GM12878 (cell line): ENCODE data around the gene MAGI2. TPM values are rescaled to one million over a fixed set of nuclear protein-coding genes. Genes with fewer than 3 reads are reported as not detected.

Source experiments
- ATAC-seq: fragments of 200-7000 bp; cut with Tn5 transposase; 3 replicates; pipeline ENCODE4 v1.9.1; 2020; ENCODE audit warnings: mild to moderate bottlenecking, moderate library complexity
- BruUV-seq: library from RNA; stranded (reverse); fragments of 400-500 nt; replicated peaks from 2 replicates; lab custom pipeline; 2021; lab: Mats Ljungman, UMichigan
- CTCF ChIA-PET: fragments of 300-600 bp; sonication (Branson Sonifier 250); formaldehyde crosslinking; extraction: SDS; loops from one replicate; lab custom pipeline; 2021; ENCODE audit warnings: inconsistent platforms; lab: Yijun Ruan, JAX
- POLR2A ChIA-PET: fragments of 350-600 bp; formaldehyde crosslinking; extraction: SDS; loops from one replicate; lab custom pipeline; 2021; ENCODE audit warnings: inconsistent platforms; lab: Charles Lee
- RAD21 ChIA-PET: fragments of 300-600 bp; sonication (Branson Sonifier 250); formaldehyde crosslinking; loops from one replicate; lab custom pipeline; 2023; ENCODE audit warnings: antibody characterized with exemption; ENCODE audit not compliant: unreplicated experiment; lab: Charles Lee
- SMC1A ChIA-PET: fragments of 300-600 bp; sonication (Branson Sonifier 250); formaldehyde crosslinking; loops from one replicate; lab custom pipeline; 2023; ENCODE audit not compliant: unreplicated experiment, uncharacterized antibody; lab: Charles Lee
- DNase-seq: peaks from one replicate; pipeline ENCODE4 v3.0.0-alpha.2; 2011; ENCODE audit warnings: low read depth, low spot score
- FAIRE-seq: peaks from 3 replicates; lab custom pipeline; 2011; peaks lifted over from hg19 to GRCh38; lab: Jason Lieb, UNC
- H2AFZ ChIP-seq: 2 replicates; pipeline ENCODE4 v1.6.0; 2011; ENCODE audit warnings: low read depth, low read length, control low read depth; ENCODE audit not compliant: control insufficient read depth
- H3K27ac ChIP-seq: 2 replicates; pipeline ENCODE4 v1.5.1; 2011; ENCODE audit warnings: control low read depth; ENCODE audit not compliant: control insufficient read depth, insufficient read depth
- H3K27me3 ChIP-seq, 2 experiments: replicated peaks in 1 of 2; 2 replicates each; pipeline versions ENCODE4 v1.6.0 to v1.6.1; 2011; ENCODE audit warnings: low read length in 1 of 2; ENCODE audit not compliant: control insufficient read depth in 2 of 2, insufficient read depth in 2 of 2
- H3K36me3 ChIP-seq, 2 experiments: 2 replicates each; pipeline ENCODE4 v1.5.1; 2011; ENCODE audit warnings: low read length in 1 of 2; ENCODE audit not compliant: control insufficient read depth in 2 of 2, insufficient read depth in 2 of 2
- H3K4me1 ChIP-seq: 2 replicates; pipeline ENCODE4 v1.6.1; 2011; ENCODE audit warnings: mild to moderate bottlenecking, low read length, moderate library complexity, mixed read lengths; ENCODE audit not compliant: control insufficient read depth, insufficient read depth
- H3K4me2 ChIP-seq: 2 replicates; pipeline ENCODE4 v1.6.0; 2011; ENCODE audit warnings: control low read depth; ENCODE audit not compliant: control insufficient read depth, insufficient read depth
- H3K4me3 ChIP-seq: fragments of 200-600 bp; sonication (generic); 2 replicates; pipeline ENCODE4 v1.5.1; 2016
- H3K79me2 ChIP-seq: 2 replicates; pipeline ENCODE4 v1.6.0; 2011; ENCODE audit warnings: low read length; ENCODE audit not compliant: control insufficient read depth, insufficient read depth
- H3K9ac ChIP-seq: 2 replicates; pipeline ENCODE4 v1.8.0; 2011; ENCODE audit warnings: low read length, control low read depth, mixed read lengths; ENCODE audit not compliant: control insufficient read depth, insufficient read depth
- H3K9me3 ChIP-seq: replicated peaks from 3 replicates; pipeline ENCODE4 v1.5.1; 2011; ENCODE audit warnings: mild to moderate bottlenecking, low read length; ENCODE audit not compliant: control insufficient read depth, insufficient read depth
- H4K20me1 ChIP-seq: 2 replicates; pipeline ENCODE4 v1.6.0; 2011; ENCODE audit not compliant: control insufficient read depth, insufficient read depth
- CHD2 ChIP-seq: IDR thresholded peaks from 2 replicates; pipeline ENCODE4 v1.6.1; 2011; ENCODE audit warnings: low read depth, low read length, improper control_type of control experiment, borderline replicate concordance
- EED ChIP-seq: sonication (generic); IDR thresholded peaks from 2 replicates; pipeline ENCODE4 v1.6.1; 2016; ENCODE audit warnings: antibody characterized with exemption, low read depth
- FOXM1 ChIP-seq: IDR thresholded peaks from 2 replicates; pipeline ENCODE4 v1.6.1; 2012; ENCODE audit warnings: low read depth, mild to moderate bottlenecking, inconsistent platforms, low read length, moderate library complexity
- GABPA ChIP-seq: IDR thresholded peaks from 2 replicates; pipeline ENCODE4 v1.6.1; 2014; ENCODE audit warnings: antibody characterized with exemption, low read depth, mild to moderate bottlenecking, inconsistent platforms
- HDAC6 ChIP-seq: fragments of 200-600 bp; sonication (generic); IDR thresholded peaks from one replicate; pipeline ENCODE4 v1.8.0; 2017; ENCODE audit warnings: antibody characterized with exemption; ENCODE audit not compliant: unreplicated experiment
- MEF2A ChIP-seq: IDR thresholded peaks from 2 replicates; pipeline ENCODE4 v1.6.1; 2011; ENCODE audit warnings: low read depth, mild to moderate bottlenecking, low read length, moderate library complexity; ENCODE audit not compliant: insufficient read depth
- MEF2B ChIP-seq: fragments of 450-650 bp; IDR thresholded peaks from 2 replicates; pipeline ENCODE4 v1.6.1; 2018; ENCODE audit warnings: mild to moderate bottlenecking, moderate library complexity; ENCODE audit not compliant: partially characterized antibody, poor library complexity, severe bottlenecking
- POLR2AphosphoS2 ChIP-seq: IDR thresholded peaks from 2 replicates; pipeline ENCODE4 v1.6.1; 2011; ENCODE audit warnings: low read depth, mild to moderate bottlenecking, low read length, improper control_type of control experiment, moderate library complexity
- POLR2AphosphoS5 ChIP-seq: IDR thresholded peaks from 2 replicates; pipeline ENCODE4 v1.6.1; 2011; ENCODE audit warnings: mild to moderate bottlenecking, low read length, inconsistent platforms
- RBBP5 ChIP-seq: fragments of 200-600 bp; sonication (generic); conservative IDR thresholded peaks from 2 replicates; pipeline ENCODE4 v1.6.1; 2016
- SMAD1 ChIP-seq: fragments of 450-650 bp; IDR thresholded peaks from 2 replicates; pipeline ENCODE4 v1.6.1; 2018; ENCODE audit warnings: mild to moderate bottlenecking, low read depth; ENCODE audit not compliant: partially characterized antibody
- SP1 ChIP-seq: IDR thresholded peaks from one replicate; pipeline ENCODE4 v1.6.1; 2011; ENCODE audit warnings: low read depth, low read length
- SREBF2 ChIP-seq: IDR thresholded peaks from 2 replicates; pipeline ENCODE4 v1.6.1; 2012; ENCODE audit warnings: mild to moderate bottlenecking, low read length
- WRNIP1 ChIP-seq: IDR thresholded peaks from 2 replicates; pipeline ENCODE4 v1.6.1; 2011; ENCODE audit warnings: low read depth, low read length, improper control_type of control experiment, borderline replicate concordance
- WGBS: methylation state at CpG from one replicate; pipeline ENCODE4 v1.1.6; 2016; ENCODE audit warnings: low lambda C conversion rate; ENCODE audit not compliant: insufficient replicate concordance, insufficient coverage; ENCODE audit errors: missing lambda C conversion rate; 5-methylcytosine and 5-hydroxymethylcytosine counted together
- in situ Hi-C: fragments of 300-500 bp; cut with MboI; formaldehyde crosslinking; loops from 9 replicates; pipeline ENCODE4 v1.14.3; 2018; ENCODE audit warnings: mixed read lengths
- intact Hi-C: fragments of 100-400 bp; cut with micrococcal nuclease; formaldehyde crosslinking; loops from one replicate; pipeline ENCODE4 v1.14.2; 2022; ENCODE audit not compliant: unreplicated experiment
- polyA plus RNA-seq, 11 experiments: library from polyadenylated mRNA; depleted of rRNA in 4 of 11; unstranded in 6 of 11; stranded (reverse) in 5 of 11; fragments of >200 nt; fragmentation: Nextera tagmentation in 4 of 11; fragmentation: Illumina TruSeq in 1 of 11; extraction: Ambion mirVana in 4 of 11; extraction: Trizol in 1 of 11; gene quantifications; 1 replicate in 1 of 11; 2 replicates in 10 of 11; pipeline versions ENCODE4 v1.2.1 to v1.2.3, GENCODE V29; 2011 to 2016; ENCODE audit warnings: inconsistent platforms in 2 of 11, missing spikeins in 2 of 11, low read depth in 1 of 11
- total RNA-seq, 4 experiments: library from RNA; depleted of rRNA in 3 of 4; stranded (reverse); fragments of >200 nt in 3 of 4; fragmentation: Illumina TruSeq in 1 of 4; extraction: Trizol in 1 of 4; gene quantifications; 2 replicates each; pipeline versions ENCODE4 v1.2.1 to v1.2.3, GENCODE V29; 2013 to 2021
- TF ChIP-seq, protein P1 (sequence below): fragments of 450-650 bp; IDR thresholded peaks from 2 replicates; pipeline ENCODE4 v1.6.1; 2014; ENCODE audit warnings: mild to moderate bottlenecking

MAGI2 gene
- total and polyA plus RNA-seq, 10 of the 15 experiments (the other 5 are each of a cell fraction or from before 2014, with no cell fraction given): 0.01 to 0.31 (median 0.05) TPM; not detected in 2

- BruUV-seq: no TSS peak
- Histone ChIP-seq H3K4me2 (no peak overlapping the region), H4K20me1 (no peaks in the 10 kb centered on the region), H3K9ac (no peak overlapping the region), H3K27ac (no peak overlapping the region), H3K4me3 (no peak overlapping the region), H3K36me3 (no peaks in the 10 kb centered on the region), H3K79me2 (no peaks in the 10 kb centered on the region), H2AFZ (no peak overlapping the region), H3K9me3 (no peaks in the 10 kb centered on the region), H3K27me3 (no peaks in the 10 kb centered on the region), H3K4me1 (no peaks in the 10 kb centered on the region)
- ATAC-seq: no peak
- intact Hi-C loops (no loop called here), in situ Hi-C loops (no loop called here)
- ChIA-PET SMC1A (no interaction called here), CTCF (no interaction called here), RAD21 (no interaction called here), POLR2A (no interaction called here)
- WGBS: 82% methylated on average over 1 of the region's 1 CpG
- no peak for FAIRE-seq
- no peak for DNase-seq
- TF ChIP-seq RBBP5 (no peak), SREBF2 (no peak), CHD2 (no peak), FOXM1 (no peak)
- TF ChIP-seq, protein P1, sequence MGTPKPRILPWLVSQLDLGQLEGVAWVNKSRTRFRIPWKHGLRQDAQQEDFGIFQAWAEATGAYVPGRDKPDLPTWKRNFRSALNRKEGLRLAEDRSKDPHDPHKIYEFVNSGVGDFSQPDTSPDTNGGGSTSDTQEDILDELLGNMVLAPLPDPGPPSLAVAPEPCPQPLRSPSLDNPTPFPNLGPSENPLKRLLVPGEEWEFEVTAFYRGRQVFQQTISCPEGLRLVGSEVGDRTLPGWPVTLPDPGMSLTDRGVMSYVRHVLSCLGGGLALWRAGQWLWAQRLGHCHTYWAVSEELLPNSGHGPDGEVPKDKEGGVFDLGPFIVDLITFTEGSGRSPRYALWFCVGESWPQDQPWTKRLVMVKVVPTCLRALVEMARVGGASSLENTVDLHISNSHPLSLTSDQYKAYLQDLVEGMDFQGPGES: no peak
- TF ChIP-seq, all 136 proteins: peak for 0
Observed at GRCh38 chr7:79357101-79357500, 96.4 kb downstream of the MAGI2 start.

DNA sequence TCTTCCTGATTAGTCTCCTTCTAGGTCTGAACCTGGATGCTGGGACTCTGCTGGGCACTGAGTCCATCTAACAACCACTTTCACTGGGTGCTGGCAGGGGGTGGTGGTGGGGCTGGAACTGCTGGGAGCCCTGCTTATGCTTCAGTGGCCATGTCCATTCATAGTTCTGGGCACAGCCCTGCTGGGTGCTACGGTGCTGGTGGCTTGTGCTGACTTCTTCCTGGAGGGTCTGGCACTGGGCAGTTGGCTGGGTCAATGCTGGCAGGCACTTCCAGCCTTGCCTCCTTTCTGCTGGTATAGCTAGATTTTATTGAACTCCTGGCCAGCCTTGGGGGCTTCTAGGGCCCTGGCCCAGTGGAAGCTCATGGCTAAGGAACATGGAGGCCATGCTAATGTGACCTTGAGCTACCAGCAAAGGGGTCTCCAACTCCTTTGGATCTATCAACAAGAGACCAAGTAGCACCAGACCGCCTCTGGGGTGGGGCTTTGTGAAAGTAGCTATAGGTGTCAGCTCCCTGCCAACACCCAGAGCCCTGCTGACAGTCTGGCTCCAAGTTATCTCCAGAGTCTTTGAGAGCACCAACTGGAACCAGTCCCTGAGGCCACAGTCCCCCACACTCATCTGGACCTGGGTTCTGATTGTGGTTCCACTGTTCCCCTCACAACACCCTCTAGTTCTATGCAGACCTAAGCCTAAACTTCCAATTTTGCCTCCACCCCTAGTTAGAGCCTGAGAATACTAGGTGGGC, 99.6 kb downstream of the MAGI2 start:
- 0% methylated on average over 2 of the region's 2 CpGs for WGBS
- no peak for ATAC-seq
- no peak for DNase-seq

More for the DNA sequence above, 99.6 kb downstream of the MAGI2 start:
- Histone ChIP-seq H3K36me3 (no peaks in the 10 kb centered on the region), H3K4me2 (no peak overlapping the region), H4K20me1 (no peaks in the 10 kb centered on the region), H3K27ac (no peak overlapping the region), H3K79me2 (no peaks in the 10 kb centered on the region), H3K4me1 (no peaks in the 10 kb centered on the region), H3K4me3 (no peak overlapping the region), H3K9ac (no peak overlapping the region), H3K27me3 (no peaks in the 10 kb centered on the region), H3K9me3 (no peaks in the 10 kb centered on the region)
- in situ Hi-C loops: no loop called here
- BruUV-seq: no TSS peak
- no peak for FAIRE-seq
- POLR2A ChIA-PET: no interaction called here
- intact Hi-C loops: no loop called here
- no peak for TF ChIP-seq SP1
- no peak for TF ChIP-seq MEF2B
- TF ChIP-seq WRNIP1: no peak
- no peak for TF ChIP-seq HDAC6
- no peak for TF ChIP-seq POLR2AphosphoS5
- no peak for TF ChIP-seq SMAD1
- TF ChIP-seq EED: no peak
- no peak for TF ChIP-seq GABPA
- no peak for TF ChIP-seq MEF2A
- no peak for TF ChIP-seq POLR2AphosphoS2
- TF ChIP-seq, all 136 proteins: peak for 0
- no peak overlapping the region for H2AFZ ChIP-seq
- CTCF ChIA-PET: no interaction called here
- RAD21 ChIA-PET: no interaction called here
- SMC1A ChIA-PET: interaction anchor here (0.9 kb wide), 1 partner anchor 10 kb away, joined by 3 read pairs; no protein-coding TSS in a partner anchor
